ENCODE measurements around the gene NAXE.
"Not testable (repeated sequence)": the region's sequence is repeated elsewhere in the genome, so short reads cannot be mapped to it uniquely, and the experiment has no call there.

Gene NAXE

DNA sequence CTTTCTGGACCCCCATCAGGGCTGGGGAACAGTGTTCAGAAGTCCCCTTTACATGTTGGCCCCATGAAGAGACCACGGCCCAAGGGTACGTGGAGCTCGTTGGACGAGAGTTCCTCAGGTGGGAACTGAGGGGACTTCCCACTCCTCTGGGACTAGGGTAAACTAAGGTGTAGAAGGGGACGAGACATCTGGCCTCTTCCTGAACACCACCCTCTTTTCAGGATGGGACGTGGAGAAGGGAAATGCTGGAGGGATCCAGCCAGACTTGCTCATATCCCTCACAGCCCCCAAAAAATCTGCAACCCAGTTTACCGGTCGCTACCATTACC is 2.0 kb downstream of the NAXE start:
- DNase-seq (ENCODE audit: low read depth): no peak

DNA sequence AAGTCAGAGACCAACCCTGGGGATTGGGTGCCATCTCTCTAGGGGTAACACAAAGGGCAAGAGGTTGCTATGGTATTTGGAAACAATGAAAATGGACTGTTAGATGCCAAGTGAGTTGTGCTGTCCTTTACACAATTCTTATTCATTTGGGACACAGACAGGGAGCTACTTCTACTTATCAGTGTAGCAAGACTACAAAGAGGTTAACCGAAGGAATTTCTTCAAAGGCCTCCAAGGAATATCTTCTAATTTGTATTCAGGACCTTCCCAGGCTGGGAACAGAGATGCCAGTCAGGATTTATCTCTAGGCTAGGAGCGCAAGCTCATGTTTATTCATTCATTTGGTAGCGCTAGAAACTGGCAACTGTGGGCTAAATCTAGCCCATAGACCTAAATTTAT is 2.6 kb downstream of the NAXE start:
- DNase-seq (ENCODE audit: low read depth): no peak

DNA sequence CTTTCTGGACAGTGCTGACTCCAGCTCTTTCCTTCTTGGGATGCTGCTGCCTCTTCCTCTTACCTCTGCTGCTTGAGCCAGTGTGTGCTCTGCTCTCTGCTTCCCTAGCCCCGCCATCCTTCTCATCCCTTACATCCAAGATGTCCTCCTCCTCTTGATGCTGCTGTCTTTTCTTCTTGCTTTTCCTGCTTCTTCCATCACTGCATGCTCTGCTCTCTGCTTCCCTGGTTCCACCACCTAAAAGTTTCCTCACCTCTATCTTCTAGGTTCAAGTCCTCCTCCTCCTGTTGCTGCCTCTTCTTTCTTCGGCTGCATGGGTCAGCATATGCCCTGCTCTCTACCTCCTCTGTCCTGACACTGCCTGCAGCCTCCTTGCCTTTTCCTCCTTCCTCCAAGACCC is 3.4 kb downstream of the NAXE start:
- no peak for DNase-seq (ENCODE audit: low read depth)

DNA sequence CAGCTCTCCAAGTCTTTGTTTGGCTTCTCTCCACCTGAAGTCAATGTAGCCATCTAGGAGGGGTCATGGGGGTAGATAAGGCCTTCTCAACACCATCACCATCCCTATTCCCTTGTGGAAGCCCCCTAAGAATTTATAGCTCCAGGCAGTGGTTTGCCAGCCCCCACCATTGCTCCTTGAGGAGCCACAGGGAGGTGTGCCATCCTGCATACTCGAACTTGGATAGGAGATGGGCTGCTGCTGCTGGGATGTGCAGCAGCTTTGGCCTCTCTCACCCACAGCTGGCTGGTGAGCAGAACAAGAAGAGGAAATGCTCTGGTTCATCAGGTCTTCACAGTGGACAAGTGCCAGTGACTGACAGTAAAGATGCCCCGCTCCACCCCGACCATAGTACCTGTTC is 4.8 kb downstream of the NAXE start:
- no peak for DNase-seq (ENCODE audit: low read depth)

DNA sequence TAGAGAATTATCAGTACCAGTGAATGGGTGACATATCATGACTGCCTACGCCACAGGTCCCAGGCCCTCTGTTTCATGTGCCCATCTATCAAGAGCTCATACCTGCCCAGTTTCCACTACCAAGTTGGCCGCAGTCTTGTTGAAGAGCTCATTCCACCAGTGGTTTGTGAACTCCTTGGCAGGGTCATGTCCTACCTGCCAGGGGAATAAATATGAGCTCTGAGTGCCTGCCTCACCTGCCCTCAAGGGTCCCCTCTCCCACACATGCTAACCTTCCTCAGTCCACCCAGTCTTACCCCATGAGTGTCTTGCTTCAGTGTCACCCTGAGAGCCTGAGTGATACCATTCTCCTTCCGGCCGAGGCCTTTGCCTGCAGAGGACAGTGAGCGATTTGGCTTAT is 6.5 kb downstream of the NAXE start:
- no peak for DNase-seq (ENCODE audit: low read depth)

DNA sequence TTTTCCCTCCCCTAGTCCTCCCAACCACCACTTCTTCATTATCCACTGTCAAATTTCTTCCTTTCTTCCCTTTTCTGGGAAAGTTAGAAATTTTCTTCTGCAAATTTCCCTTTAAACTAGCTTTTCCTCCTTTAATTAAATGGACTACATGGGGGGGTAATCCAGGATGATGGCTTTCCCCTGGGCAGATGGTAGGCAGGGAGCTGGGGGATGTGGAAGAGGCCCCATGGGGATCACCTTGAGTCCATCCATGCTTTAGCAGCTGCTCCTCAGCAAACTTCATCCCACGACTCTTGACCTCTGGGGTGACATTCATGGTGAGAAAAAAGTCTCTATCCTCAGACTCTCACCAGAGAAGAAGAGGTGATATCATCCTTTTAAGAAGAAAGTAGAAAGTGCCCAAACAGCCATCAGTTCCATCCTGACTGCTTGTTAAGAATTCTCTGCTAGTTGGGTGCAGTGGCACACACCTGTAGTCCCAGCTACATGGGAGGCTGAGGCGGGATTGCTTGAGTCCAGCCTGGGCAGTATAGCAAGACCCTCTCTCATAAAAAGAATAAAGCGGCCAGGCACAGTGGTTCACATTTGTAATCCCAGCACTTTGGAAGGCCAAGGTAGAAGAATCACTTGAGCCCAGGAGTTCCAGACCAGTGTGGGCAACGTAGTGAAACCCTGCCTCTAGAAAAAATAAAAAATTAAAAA is 7.3 kb downstream of the NAXE start:
- DNase-seq (ENCODE audit: low read depth): no peak

DNA sequence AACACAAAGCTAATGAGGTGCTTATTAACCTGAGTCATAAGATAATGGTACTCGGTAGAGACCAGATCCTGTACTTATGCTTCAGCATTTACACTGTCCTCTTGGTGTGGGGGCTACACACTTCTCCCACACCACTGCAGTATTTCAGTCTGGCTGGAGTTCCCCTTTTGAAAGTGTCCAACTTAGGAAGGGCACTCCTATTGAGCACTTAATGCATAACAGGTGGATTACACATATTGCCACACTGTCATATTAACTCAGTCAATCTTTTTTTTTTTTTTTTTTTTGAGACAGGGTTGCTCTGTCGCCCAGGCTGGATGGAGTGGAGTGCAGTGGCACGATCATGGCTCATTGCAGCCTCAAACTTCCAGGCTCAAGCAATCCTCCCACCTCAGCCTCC is 8.2 kb downstream of the NAXE start:
- DNase-seq (ENCODE audit: low read depth): no peak

DNA sequence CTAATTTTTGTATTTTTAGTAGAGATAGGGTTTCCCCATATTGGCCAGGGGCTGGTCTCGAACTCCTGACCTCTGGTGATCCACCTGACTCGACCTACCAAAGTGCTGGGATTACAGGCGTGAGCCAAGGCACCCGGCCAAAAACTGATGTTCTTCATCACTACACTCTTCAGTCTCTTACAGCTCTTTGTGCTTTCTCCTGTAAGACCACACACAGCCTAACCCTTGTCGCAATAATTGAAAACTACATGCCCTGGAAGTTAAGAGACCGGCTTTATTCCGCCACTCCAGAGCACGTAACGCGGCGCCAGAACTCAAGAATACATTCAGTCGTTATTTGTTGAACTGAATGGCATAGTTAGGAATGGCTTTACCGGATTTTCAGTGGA is 9.2 kb downstream of the NAXE start:
- no peak for DNase-seq (ENCODE audit: low read depth)

DNA sequence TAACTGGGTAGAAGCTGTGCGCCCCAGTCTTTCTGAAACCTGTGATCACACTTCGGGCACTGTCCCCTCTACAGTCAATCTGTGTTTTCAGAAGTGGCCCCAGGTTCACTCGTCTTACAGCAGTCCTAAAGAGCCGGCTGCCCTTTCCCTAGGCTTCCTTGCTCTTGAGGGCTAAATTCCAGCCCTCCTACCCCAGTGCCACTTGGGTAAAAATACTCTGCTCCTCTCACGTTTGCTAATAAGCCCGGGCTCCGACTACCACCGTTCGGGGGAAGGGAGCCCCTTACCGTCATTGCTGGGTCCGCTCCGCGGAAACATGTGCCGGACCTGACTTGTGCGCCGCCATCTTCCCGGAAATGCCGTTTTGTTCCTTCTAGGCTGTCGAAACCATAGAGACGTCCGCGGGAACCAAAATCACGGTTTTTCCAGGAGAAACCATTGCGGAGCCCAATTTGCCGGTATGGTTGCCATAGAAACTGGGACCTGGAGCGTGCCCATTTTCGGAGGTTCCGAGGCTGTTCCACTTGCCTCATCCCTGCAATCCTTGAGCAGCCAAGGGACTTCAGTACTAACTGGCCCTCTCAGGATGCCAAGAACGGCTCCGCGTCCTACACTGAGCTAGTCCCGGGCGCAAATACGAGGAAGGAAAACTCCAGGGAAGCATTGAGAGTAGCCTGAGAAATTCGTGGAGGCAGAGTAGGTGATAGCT is 9.7 kb downstream of the NAXE start, which contains the start of gene GPATCH4:
TSS of gene GPATCH4 (minus strand) at position 358 of the 709 bp plus-strand sequence.
- peak; percentile 71 for DNase-seq (ENCODE audit: low read depth)

DNA sequence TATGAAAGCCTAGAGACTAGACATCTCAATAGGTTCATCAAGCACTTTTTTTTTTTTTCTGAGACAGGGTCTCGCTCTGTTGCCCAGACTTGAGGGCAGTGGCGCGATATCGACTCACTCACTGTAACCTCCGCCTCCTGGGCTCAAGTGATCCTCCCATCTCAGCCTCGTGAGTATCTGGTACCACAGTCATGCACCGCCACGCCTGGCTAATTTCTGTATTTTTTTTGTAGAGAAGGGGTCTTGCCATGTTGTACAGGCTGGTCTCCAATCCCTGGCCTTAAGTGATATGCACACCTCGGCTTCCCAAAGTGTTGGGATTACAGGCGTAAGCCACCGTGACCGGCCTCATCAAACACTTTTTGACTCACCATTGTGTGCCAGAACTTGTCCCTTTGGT is 10.3 kb downstream of the NAXE start:
- DNase-seq (ENCODE audit: low read depth): no peak

DNA sequence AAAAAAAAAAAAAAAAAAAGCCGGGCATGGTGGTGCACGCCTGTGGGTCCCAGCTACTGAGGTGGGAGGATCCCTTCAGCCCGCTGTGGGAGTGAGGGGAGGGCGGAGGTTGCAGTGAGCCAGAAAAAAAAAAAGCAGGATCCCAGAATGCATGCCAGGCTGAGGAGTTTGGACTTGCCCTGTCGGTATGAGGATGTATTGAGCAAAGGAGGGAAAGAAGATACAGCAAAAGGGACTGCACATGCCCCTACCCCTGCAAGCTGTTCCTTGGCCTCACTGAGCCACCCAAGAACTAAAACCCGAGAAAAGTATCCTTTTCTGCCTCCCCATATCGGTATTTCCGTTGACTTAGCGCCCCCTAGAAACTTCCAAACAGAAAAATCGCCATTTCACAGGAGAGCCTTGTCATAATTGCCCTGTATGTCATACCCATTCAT is 11.0 kb downstream of the NAXE start:
- no peak for DNase-seq (ENCODE audit: low read depth)

DNA sequence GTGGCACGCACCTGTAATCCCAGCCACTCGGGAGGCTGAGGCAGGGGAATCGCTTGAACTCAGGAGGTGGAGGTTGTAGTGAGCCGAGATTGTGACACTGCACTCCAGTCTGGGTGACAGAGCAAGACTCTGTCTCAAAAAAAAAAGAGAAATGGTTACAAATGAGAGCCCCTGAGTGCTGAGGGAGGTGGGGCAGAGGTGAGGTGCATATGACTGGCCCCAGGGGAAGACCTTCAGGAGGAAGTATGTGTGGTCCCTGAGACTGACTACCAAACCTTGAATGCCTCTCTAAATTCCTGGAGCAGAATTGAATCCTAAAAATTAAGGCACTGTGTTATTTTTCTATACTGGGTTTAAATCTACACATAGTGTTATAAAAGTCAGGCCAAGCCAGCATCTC is 15.8 kb downstream of the NAXE start:
- DNase-seq (ENCODE audit: low read depth): not testable (repeated sequence)

DNA sequence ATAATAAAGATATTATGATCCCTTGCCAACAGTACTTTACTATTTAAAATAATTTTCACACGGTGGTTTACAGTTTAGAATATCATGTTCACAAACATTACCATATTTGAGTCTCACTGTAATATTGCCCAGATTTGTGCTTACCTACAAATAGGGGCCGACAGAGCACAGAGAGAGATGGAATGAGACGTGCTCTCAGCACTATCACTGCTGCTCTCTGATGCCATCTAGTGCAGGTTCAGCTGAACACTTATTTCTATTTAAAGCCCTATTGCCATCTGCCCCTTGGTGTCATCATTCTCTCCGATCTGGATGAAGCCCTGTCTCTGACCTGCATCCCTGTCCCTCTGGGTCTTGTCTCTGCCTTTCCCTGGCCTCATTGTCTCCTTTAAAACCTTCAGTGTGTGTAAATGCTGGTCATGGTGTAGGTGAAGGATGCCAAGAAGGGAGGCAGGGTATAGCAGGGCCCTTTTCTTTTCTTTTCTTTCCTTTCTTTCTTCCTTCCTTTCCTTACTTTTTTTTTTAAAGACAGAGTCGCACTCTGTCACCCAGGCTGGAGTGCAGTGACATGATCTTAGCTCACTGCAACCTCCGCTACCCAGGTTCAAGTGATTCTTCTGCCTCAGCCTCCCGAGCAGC is 16.6 kb downstream of the NAXE start:
- peak; percentile 55 for DNase-seq (ENCODE audit: low read depth)

DNA sequence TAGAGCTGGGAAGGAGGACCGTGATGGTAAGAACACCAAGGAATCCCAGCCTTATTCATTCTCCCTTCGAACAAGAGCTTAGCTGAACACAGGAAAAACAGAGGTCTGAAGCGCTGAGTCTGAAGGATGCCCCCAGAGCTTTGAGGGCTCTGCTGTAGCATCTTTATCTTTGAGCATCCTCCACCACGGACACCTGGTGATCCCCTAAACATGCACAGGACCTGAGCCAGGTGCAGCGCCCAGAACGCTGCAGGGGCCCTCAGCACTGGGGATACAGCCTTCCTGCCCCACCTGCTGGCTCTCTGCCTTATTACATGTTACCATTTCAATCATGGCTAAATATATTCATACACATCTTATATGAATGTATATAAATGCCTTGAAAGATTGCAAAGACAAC is 17.4 kb downstream of the NAXE start:
- DNase-seq (ENCODE audit: low read depth): no peak

DNA sequence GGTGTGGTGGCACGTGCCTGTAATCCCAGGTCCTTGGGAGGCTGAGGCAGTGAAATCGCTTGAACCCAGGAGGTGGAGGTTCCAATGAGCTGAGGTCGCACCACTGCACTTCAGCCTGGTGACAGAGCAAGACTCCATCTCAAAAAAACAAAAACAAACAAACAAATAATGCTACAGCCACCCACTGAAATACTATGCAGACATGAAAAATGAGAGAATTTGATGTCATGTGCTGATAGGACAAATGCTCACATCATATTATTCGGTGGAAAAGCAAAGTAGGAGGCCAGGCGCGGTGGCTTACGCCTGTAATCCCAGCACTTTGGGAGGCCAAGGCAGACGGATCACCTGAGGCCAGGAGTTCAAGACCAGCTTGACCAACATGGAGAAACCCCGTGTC is 18.5 kb downstream of the NAXE start:
- not testable (repeated sequence) for DNase-seq (ENCODE audit: low read depth)

DNA sequence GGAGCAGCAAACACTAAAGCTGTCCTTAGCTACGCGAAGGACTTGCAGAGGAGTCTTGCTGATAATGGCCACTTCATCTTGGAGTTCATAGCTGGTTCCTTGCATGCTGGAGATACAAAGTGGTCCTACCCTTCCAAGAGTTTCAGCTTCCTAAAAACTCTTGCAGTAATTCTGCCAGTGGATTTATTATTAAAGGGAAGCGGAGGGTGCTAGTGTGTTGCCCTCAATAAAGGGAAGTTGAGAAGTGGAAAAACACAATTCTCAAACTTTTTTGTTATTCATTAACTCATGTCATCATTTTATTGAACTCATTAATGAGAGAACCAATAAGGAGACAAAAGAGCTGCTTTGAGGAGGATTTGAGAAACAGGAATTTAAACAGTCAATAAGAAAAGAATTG is 21.1 kb downstream of the NAXE start:
- no peak for DNase-seq (ENCODE audit: low read depth)

DNA sequence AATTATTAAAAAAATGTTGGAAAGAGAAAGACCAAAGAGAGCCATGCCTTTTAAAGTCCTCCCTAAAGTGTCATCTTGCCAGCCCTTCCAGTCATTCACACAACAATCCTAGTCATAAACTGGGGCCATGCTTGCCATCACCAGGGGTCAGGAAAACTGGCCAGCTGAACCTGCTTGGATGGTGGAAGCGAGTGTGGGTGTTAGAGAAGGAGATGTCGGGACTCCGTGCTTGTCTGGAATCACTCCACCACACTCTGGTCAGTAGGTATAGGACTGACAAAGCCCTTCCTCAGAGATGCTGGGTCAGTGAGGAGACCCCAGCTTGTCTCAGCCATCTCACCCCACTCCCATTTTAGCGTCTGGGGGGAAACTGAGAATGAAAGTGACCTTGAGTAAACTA is 24.4 kb downstream of the NAXE start:
- no peak for DNase-seq (ENCODE audit: low read depth)

DNA sequence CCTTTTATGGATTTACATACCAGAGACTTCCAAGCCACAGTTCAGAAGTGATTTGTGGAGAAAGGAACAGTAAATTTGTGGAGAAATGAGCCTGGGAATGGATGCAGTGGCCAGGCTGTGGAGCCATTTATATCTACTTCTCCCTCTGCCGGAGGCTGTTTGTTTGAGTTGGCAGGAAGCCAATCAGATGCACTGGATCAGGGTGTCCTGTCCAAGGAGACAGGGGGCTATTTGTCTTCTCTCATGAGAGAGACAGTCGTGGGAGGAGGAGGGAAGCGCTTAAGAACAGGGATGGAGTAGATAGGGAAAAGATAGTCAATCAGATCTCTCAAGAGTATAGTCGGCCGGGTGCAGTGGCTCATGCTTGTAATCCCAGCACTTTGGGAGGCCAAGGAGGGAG is 24.9 kb downstream of the NAXE start:
- DNase-seq (ENCODE audit: low read depth): no peak

DNA sequence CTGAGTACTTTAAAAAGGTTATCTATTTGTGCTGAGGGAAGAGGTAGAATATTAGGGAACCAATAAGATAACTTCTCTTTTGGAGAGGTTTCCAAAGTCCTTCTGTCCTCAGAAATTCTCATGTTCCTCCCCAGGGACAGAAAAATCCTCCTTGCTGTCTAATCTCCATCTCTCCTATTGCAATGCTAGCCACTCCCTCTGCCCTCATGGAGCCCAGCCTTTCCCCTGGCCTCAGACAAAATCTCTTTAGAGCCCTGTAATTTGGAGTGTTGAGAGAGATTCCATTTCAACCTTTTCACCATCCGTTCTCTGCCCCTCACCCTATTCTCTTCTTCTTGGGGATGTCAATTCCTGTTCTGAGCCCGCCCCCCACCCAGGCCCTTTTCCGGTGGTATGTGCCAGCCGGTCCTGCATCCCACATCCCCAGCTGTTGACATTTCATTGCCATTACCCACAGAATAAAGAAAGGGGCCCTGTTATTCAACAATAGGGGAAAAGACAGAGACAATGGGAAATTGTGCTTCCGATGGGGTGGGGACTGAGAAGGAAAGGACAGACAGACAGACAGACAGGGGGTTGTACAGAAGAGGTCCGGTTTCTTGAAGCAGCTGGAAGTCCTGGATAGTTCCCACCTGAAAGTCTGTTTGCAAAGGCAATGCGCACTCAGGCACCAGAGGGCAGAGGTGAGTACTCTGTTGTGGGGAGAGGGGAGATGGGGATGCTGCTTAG is 27.4 kb downstream of the NAXE start, which contains the start of gene HAPLN2:
TSS of gene HAPLN2 (plus strand) at position 563 of the 729 bp plus-strand sequence. CDS start 4,076 bp downstream, outside the sequence.
- DNase-seq (ENCODE audit: low read depth): no peak

DNA sequence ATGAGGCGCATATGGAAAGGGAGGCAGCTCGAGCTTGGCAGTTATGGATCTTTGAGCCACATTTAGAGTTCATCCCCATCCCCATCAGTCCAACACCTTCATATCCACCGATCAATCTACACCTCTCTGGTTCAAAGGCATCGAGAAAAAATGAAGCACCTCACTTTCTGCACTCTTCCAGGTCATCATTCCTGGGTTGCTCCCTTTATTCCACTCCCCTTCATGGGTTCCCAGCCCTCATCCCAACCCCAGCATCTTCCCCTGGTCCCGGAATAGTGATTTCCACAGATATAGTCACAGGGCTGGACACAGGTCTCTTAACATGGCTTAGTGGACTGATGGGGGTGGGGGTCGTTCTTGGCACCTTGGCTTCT is 28.0 kb downstream of the NAXE start:
- no peak for DNase-seq (ENCODE audit: low read depth)

DNA sequence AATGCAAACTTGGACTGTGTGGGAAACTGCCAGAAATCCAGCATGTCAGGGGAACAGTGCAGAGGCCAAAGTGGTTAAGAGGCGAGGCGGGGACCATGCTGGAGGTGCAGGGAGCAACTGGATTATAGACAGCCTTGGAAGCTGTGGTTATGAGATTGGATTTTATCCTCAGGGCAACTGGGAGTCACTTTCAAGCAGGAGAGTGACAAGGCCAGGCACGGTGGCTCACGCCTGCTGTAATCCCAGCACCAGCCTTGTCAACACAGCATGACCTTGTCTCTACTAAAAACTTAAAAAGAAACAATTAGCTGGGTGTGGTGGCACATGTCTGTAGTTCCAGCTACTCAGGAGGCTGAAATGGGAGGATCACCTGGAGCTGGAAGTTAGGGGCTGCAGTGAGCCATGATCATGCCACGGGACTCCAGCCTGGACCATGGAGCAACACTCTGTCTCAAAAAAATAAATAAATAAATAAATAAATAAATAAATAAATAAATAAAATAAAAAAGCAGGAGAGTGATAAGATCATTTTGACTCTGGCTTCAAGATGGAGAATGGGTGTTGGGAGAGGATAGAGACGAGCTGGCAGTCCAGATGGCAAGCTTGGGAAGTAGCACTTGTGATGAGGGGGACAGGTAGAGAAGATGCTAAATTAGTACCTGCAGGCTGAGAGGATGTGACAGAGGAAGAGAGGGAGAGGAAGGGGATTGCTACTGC is 31.2 kb downstream of the NAXE start:
- DNase-seq (ENCODE audit: low read depth): no peak
